NCI-H128 (cell line): ENCODE measurements around the gene ARHGAP12.
A peak's percentile ranks its signal among the peaks of the same experiment; 100 is the strongest.
"Not testable (repeated sequence)": the region's sequence is repeated elsewhere in the genome, so short reads cannot be mapped to it uniquely, and the experiment has no call there.

Experiments
- DNase-seq: peaks from one replicate; lab custom pipeline; 2025; ENCODE audit not compliant: unreplicated experiment; lab: John Stamatoyannopoulos, UW

Gene ARHGAP12

GRCh38 chr10:31771331-31771831 is 157.2 kb downstream of the ARHGAP12 start:
- no peak for DNase-seq

DNA sequence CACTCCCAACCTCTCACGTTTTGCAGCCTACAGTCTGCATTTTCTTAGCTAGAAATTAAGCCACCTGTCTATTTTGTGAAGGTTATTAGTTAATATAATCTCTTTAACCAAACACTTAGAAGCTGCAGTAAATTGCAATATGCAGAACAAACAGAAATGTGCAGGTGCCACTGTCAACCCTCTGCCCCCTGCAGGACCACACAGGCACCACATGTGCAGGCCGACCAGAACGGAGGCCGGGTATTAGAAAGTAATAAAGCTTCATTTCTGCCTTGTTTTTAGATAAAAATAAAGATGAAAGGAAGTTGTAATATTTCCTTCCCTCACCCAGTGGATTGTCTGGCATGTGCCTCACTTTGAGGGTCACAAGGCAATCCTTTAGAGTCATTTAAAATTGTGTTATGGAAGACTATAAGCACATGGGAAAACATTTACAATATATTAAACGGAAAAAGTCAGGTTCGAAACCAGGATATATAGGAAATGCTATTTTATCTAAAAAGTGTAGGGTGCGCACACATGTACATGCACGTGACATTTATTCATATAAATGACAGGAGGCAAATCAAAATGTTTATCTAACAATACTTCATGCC is 158.2 kb downstream of the ARHGAP12 start:
- no peak for DNase-seq

GRCh38 chr10:31769564-31769963 is 159.1 kb downstream of the ARHGAP12 start:
- DNase-seq, result no peak

DNA sequence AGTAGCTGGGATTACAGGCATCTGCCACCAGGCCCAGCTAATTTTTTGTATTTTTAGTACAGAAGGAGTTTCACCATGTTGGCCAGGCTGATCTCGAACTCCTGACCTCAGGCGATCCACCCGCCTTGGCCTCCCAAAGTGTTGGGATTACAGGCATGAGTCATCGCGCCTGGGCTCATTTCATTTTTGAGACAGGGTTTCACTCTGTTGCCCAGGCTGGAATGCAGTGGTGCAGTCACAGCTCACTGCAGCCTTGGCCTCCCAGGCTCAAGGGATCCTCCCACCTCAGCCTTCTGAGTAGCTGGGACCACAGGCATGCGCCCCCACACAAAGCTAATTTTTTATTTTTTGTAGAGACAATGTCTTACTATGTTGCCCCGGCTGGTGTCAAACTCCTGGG is 159.7 kb downstream of the ARHGAP12 start:
- not testable (repeated sequence) for DNase-seq

- DNase-seq, result no peak
These were observed 160.2 kb downstream of the ARHGAP12 start for GRCh38 chr10:31768467-31768866.

- no peak for DNase-seq
These were observed 163.1 kb downstream of the ARHGAP12 start for GRCh38 chr10:31765541-31765940.

DNA sequence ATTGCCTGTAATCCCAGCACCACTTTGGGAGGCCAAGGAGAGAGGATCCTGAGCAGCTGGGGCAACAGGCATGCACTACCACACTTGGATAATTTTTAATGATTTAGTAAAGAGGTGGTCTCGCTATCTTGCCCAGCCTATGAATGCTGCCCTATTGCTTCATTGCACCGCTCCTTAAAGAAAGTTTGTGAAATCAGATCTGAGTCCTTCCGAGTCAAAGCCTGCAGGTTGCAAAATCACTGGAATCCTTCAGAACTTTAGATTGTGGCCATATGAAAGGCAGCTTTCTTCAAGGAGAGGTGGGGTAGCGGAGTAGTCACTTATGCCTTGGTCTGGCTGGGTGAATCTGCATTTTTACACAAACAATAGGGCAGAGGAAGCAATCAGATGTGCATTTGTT is 166.3 kb downstream of the ARHGAP12 start:
- DNase-seq, result no peak

DNA sequence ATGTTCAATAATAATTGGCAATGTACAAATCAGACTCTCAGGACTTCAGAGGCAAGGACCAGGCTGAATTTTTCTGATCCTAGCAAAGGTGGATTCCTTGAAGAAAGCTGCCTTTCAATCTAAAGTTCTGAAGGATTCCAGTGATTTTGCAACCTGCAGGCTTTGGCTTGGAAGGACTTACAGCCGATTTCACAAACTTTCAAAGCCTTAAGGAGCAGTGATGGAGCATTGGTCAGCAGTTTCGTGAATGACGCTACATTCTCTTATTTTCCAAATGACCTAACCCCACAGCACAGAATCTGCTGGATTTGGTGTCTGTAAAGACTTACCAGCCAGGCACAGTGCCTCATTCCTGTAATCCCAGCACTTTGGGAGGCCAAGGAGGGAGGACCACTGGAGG is 167.5 kb downstream of the ARHGAP12 start:
- DNase-seq, result no peak

GRCh38 chr10:31760674-31761081 is 168.0 kb downstream of the ARHGAP12 start:
- DNase-seq, result no peak

GRCh38 chr10:31759799-31760626 is 168.6 kb downstream of the ARHGAP12 start:
- DNase-seq, result peak; percentile 93

GRCh38 chr10:31759124-31759798 is 169.4 kb downstream of the ARHGAP12 start:
- DNase-seq, result no peak

GRCh38 chr10:31758495-31758894 is 170.1 kb downstream of the ARHGAP12 start:
- no peak for DNase-seq

GRCh38 chr10:31757831-31758230 is 170.8 kb downstream of the ARHGAP12 start:
- no peak for DNase-seq

DNA sequence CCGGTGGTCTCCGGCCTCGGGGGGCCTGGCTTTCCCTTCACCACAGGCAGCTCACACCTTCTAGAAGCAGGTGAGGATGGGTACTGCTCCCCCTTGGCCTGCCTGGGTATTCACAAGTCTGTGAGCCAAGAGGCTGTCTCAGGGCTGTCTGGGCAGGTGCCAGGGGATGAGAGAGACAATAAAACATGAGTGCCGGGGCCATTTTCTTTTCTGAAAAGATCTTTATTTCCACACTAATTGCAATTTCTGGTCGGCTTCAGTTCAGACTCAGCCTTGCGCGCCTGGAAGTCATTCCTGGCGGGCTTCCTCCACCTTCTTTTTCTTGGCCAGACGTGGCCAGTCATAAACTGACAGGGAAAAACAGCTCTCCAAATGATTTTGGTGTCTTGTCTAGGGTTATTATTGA is 171.2 kb downstream of the ARHGAP12 start:
- no peak for DNase-seq

DNA sequence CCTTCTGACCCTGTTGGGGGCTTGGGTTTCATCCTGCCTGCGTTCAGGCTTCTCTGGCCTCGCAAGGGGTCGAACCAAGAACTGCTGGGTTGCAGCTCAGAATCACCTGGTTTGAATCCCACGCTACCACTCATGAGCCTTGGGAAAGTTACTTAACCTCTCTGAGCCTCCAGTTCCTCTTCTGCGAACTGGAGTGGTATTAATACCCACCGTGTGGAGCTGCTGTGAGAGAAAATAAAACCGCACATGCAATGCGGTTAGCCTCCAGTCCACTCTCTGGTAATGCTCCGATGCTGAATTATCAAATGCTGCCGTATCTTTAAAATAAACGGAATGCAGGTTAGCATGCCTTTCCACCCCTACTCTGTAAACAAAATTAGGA is 171.9 kb downstream of the ARHGAP12 start:
- no peak for DNase-seq

DNA sequence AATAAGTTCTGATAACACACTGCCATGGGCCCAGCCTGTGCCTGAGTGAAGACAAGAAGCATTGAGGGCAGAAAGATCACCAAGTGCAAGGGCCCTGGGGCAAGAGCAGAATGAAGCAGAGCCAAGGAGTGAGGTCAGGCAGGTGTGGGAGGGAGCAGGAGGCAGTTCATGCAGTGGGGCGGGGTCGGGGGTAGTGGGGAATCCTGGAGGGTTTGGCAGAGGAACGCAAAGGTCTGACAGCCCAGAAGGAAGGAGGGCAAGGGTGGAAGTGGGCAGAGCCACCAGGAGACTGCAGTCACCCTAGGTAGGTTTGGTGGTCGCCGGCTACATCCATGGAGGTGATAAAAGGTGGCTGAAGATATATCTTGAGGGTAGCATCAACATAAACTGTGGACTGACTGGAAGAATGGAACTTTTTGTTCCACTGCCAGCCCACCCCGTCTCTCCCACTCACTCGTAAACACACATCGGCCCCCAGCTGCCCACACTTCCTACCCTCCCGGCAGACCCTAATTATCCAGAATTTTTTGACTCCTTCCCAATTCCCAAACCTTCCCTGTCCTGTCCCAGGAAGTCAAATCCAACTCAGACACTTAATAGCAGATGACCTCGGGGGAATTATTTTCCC is 172.4 kb downstream of the ARHGAP12 start:
- DNase-seq, result no peak
